Uterus (tissue), 2 donors: ENCODE results near the gene PTPRN2.

Experiments
- POLR2A ChIP-seq, 2 donors: fragments of 450-650 bp; IDR thresholded peaks; one replicate each; pipeline ENCODE4 v1.6.1; 2016; ENCODE audit warnings: antibody characterized with exemption in 2 of 2, mild to moderate bottlenecking in 1 of 2, moderate library complexity in 1 of 2
- TF ChIP-seq, protein P1 (sequence below), 4 experiments: fragments of 200-600 bp in 2 of 4; fragments of 450-650 bp in 2 of 4; sonication (generic) in 2 of 4; IDR thresholded peaks; one replicate each; pipeline ENCODE4 v1.5.1; 2016 to 2019; ENCODE audit warnings: antibody characterized with exemption in 4 of 4, mild to moderate bottlenecking in 2 of 4, moderate library complexity in 1 of 4

DNA sequence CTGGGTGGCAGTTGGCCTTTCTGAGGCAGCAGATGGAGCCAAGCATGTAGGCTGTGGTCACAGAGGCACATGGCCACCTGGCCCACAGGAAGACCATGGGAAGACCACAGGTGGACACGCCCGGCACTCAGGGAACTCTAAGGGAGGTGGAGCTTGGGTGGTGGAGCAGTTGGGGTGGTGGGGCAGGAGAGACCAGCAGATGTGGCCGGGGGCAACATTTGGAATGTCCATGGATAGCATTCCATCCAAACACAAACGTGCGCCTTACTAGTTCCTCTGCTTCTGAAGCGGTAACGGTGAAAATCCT lies 290.9 kb downstream of the PTPRN2 start:
- no peak for TF ChIP-seq POLR2A (IDR thresholded peaks at IDR 0.05)
- TF ChIP-seq, protein P1, sequence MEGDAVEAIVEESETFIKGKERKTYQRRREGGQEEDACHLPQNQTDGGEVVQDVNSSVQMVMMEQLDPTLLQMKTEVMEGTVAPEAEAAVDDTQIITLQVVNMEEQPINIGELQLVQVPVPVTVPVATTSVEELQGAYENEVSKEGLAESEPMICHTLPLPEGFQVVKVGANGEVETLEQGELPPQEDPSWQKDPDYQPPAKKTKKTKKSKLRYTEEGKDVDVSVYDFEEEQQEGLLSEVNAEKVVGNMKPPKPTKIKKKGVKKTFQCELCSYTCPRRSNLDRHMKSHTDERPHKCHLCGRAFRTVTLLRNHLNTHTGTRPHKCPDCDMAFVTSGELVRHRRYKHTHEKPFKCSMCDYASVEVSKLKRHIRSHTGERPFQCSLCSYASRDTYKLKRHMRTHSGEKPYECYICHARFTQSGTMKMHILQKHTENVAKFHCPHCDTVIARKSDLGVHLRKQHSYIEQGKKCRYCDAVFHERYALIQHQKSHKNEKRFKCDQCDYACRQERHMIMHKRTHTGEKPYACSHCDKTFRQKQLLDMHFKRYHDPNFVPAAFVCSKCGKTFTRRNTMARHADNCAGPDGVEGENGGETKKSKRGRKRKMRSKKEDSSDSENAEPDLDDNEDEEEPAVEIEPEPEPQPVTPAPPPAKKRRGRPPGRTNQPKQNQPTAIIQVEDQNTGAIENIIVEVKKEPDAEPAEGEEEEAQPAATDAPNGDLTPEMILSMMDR (IDR thresholded peaks at IDR 0.05) = no peak
